Subcutaneous adipose tissue (tissue), 4 donors: ENCODE results near the gene CEP290. TPM values are rescaled to one million over a fixed set of nuclear protein-coding genes. Genes with fewer than 3 reads are reported as not detected.

ENCODE experiments used
- CTCF ChIP-seq: fragments of 450-650 bp; IDR thresholded peaks from one replicate; pipeline ENCODE4 v1.5.1; 2016; ENCODE audit warnings: low read depth, mild to moderate bottlenecking, control low read depth, antibody characterized with exemption, moderate library complexity
- total RNA-seq, 4 donors: library from RNA; depleted of rRNA; stranded (reverse); fragments of >200 nt; gene quantifications; one replicate each; pipeline ENCODE4 v1.1.0, GENCODE V29; 2016

Gene CEP290
- total RNA-seq, 4 donors from 2014 or later = 11.7 to 24.0 (median 16.3) TPM

GRCh38 chr12:88144037-88144436 lies 2.1 kb upstream of the CEP290 start:
- no peak for TF ChIP-seq CTCF

GRCh38 chr12:88142610-88142991 lies 713 bp upstream of the CEP290 start:
- TF ChIP-seq CTCF = no peak

- TF ChIP-seq CTCF = no peak
These were observed 489 bp downstream of the CEP290 start for GRCh38 chr12:88141425-88141773.

- no peak for TF ChIP-seq CTCF
These were observed 9.5 kb downstream of the CEP290 start for GRCh38 chr12:88132392-88132791.

- no peak for TF ChIP-seq CTCF
These were observed 14.0 kb downstream of the CEP290 start for GRCh38 chr12:88127855-88128254.

- no peak for TF ChIP-seq CTCF
These were observed 14.8 kb downstream of the CEP290 start for GRCh38 chr12:88127099-88127498.

- TF ChIP-seq CTCF = no peak
These were observed 19.2 kb downstream of the CEP290 start for GRCh38 chr12:88122666-88123065.

- TF ChIP-seq CTCF = no peak
These were observed 28.0 kb downstream of the CEP290 start for GRCh38 chr12:88113871-88114270.
